22Rv1 (cell line): Measurements from ENCODE around the gene GABBR2.

Experiments
- ZFX ChIP-seq: fragments of 450-650 bp; IDR thresholded peaks from 2 replicates; pipeline ENCODE4 v1.6.1; 2017; ENCODE audit warnings: antibody characterized with exemption, borderline replicate concordance
- TF ChIP-seq, protein P1 (sequence below): fragments of 450-650 bp; IDR thresholded peaks from 2 replicates; pipeline ENCODE4 v1.5.1; 2017; ENCODE audit warnings: mild to moderate bottlenecking

DNA sequence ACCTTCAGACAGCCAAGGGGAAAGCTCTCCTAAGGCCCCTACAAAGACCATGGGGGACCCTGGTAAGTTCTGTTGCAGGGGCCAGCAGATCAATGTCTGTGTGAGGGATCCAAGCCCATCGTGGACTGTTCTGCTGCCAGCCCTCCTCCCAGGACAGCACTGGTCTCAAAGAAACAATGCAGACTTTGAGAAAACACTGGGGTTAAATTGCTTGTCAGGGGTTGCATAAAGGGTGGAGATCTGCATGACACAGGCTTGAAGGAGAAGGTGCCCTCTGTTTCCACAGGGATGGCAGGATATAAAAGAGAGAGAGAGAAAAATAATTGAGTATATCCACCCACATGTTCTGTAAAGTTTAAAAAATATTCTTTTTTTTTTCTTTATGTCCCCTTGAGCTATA lies 295.7 kb downstream of the GABBR2 start:
- TF ChIP-seq, protein P1, sequence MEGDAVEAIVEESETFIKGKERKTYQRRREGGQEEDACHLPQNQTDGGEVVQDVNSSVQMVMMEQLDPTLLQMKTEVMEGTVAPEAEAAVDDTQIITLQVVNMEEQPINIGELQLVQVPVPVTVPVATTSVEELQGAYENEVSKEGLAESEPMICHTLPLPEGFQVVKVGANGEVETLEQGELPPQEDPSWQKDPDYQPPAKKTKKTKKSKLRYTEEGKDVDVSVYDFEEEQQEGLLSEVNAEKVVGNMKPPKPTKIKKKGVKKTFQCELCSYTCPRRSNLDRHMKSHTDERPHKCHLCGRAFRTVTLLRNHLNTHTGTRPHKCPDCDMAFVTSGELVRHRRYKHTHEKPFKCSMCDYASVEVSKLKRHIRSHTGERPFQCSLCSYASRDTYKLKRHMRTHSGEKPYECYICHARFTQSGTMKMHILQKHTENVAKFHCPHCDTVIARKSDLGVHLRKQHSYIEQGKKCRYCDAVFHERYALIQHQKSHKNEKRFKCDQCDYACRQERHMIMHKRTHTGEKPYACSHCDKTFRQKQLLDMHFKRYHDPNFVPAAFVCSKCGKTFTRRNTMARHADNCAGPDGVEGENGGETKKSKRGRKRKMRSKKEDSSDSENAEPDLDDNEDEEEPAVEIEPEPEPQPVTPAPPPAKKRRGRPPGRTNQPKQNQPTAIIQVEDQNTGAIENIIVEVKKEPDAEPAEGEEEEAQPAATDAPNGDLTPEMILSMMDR, result no peak
- TF ChIP-seq ZFX, result no peak
